Upper lobe of right lung (tissue), 1 donor: Measurements from ENCODE around the gene G3BP1. TPM values are rescaled to one million over a fixed set of nuclear protein-coding genes. Genes with fewer than 3 reads are reported as not detected.
"Not testable (repeated sequence)": the region's sequence is repeated elsewhere in the genome, so short reads cannot be mapped to it uniquely, and the experiment has no call there.

Experiments used
- ATAC-seq: fragments of 200-7000 bp; cut with Tn5 transposase; one replicate; pipeline ENCODE4 v1.9.1; 2020; ENCODE audit warnings: mild to moderate bottlenecking, moderate library complexity
- DNase-seq: peaks from one replicate; pipeline ENCODE4 v3.0.0-alpha.2; 2020
- H3K27ac ChIP-seq: fragments of 200-600 bp; one replicate; pipeline ENCODE4 v1.8.0; 2022
- H3K27me3 ChIP-seq: fragments of 200-600 bp; one replicate; pipeline ENCODE4 v1.8.0; 2022; ENCODE audit warnings: mild to moderate bottlenecking
- H3K36me3 ChIP-seq: fragments of 200-600 bp; one replicate; pipeline ENCODE4 v1.8.0; 2022
- H3K4me1 ChIP-seq: fragments of 200-600 bp; one replicate; pipeline ENCODE4 v1.8.0; 2022
- H3K4me3 ChIP-seq: fragments of 200-600 bp; one replicate; pipeline ENCODE4 v1.8.0; 2022; ENCODE audit warnings: mild to moderate bottlenecking
- H3K9me3 ChIP-seq: fragments of 200-600 bp; one replicate; pipeline ENCODE4 v1.8.0; 2022
- CTCF ChIP-seq: fragments of 200-600 bp; IDR thresholded peaks from one replicate; pipeline ENCODE4 v1.8.0; 2022; ENCODE audit warnings: antibody characterized with exemption
- intact Hi-C: fragments of 100-400 bp; cut with DNase I; formaldehyde crosslinking; loops from one replicate; pipeline ENCODE4 v1.11.0; 2022
- total RNA-seq: library from RNA; stranded (reverse); fragmentation: NEBNext Ultra II Directional; extraction: Animal tissue kit (Norgen Biotek cat#: 25700); gene quantifications from one replicate; pipeline ENCODE4 v1.2.1, GENCODE V29; 2021
- donor health status: DM: no; HTN: yes; CAD: no; lungs with severe emphysema.

G3BP1 gene
- total RNA-seq, 1 donor from 2014 or later: 158 TPM

GRCh38 chr5:151825445-151825844 lies 53.7 kb downstream of the G3BP1 start:
- Histone ChIP-seq H3K4me1 (no peaks in the 10 kb centered on the region), H3K36me3 (no peaks in the 10 kb centered on the region), H3K27ac (no peak overlapping the region), H3K9me3 (no peaks in the 10 kb centered on the region), H3K27me3 (no peaks in the 10 kb centered on the region), H3K4me3 (no peak overlapping the region)
- DNase-seq (no peak), ATAC-seq (peak; percentile 87)
- intact Hi-C loops: loop anchor here (5.0 kb wide), 1 partner anchor 317 kb away; no protein-coding TSS in a partner anchor
- TF ChIP-seq CTCF: peak; percentile 85

DNA sequence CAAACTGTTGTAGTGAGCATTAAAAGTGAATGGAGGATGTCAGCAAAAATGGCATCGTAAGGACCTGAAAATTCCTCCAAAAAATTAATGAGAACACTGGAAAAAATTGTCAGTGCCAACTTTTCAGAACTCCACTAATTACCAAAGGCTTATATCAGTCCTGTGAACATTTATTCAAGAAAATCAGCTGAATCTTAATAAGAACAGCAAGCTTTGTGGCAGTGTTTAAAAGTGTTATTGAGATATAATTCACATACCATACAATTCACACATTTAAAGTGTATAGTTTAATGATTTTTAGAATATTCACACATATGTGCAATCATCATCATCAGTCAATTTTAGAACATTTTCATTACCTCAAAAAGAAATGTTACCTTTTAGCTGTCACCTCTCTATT lies 57.6 kb downstream of the G3BP1 start:
- no peak for TF ChIP-seq CTCF
- Histone ChIP-seq H3K27me3 (no peaks in the 10 kb centered on the region), H3K9me3 (peaks cover 8% of the 10 kb centered on the region), H3K4me1 (no peaks in the 10 kb centered on the region), H3K27ac (no peak overlapping the region), H3K36me3 (no peaks in the 10 kb centered on the region), H3K4me3 (no peak overlapping the region)
- intact Hi-C loops: loop anchor here (5.0 kb wide), 1 partner anchor 313 kb away; no protein-coding TSS in a partner anchor
- DNase-seq: no peak
- no peak for ATAC-seq

- H3K36me3 ChIP-seq, DNase-seq, H3K27me3 ChIP-seq, H3K4me3 ChIP-seq, ATAC-seq, intact Hi-C loops, H3K4me1 ChIP-seq, H3K27ac ChIP-seq: not testable (repeated sequence)
- peaks cover 32% of the 10 kb centered on the region for H3K9me3 ChIP-seq
These were observed 61.1 kb downstream of the G3BP1 start for GRCh38 chr5:151832843-151833242.

DNA sequence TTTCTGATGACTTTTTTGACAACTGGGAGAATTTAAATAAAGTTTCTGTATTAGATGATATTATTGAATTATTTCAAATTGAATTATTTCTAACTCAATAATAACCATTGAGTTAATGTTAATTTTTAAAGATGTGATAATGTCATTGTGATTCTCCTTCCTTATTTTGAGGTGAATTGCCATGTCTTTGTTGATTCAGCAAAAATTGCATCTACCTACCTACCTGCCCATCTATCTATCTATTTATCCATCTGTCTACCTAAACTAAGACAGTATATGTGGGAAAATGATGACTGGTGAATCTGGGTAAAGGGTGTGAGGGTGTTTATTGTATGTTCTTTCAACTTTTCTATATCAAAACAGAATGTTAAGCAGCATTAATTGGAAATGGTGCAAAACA lies 75.0 kb downstream of the G3BP1 start:
- no peak for TF ChIP-seq CTCF
- ATAC-seq (no peak), DNase-seq (no peak)
- no peak overlapping the region for H3K27ac ChIP-seq
- H3K4me1 ChIP-seq: no peaks in the 10 kb centered on the region
- H3K4me3 ChIP-seq: no peak overlapping the region
- no peaks in the 10 kb centered on the region for H3K36me3 ChIP-seq
- no peaks in the 10 kb centered on the region for H3K27me3 ChIP-seq
- intact Hi-C loops: no loop called here
- H3K9me3 ChIP-seq: no peaks in the 10 kb centered on the region

DNA sequence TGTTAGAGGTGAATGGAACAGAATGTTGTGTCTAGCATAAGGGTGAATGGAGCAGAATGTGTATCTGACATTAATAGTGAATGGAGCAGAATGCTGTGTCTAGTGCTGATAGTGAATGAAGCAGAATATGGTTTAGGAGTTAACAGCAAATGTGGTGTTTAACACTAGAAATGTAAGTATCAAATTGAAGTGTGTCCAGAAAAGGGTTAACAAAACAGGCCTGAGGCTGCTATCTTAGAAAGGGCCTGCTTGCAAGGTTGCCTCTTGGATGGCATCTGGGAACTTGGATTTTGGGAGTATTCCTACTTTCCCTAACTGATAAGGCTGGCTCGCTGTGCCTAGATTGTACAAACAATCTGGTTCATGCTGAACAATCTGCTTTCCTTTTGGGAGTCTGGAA lies 76.1 kb downstream of the G3BP1 start:
- Histone ChIP-seq H3K4me3 (no peak overlapping the region), H3K9me3 (no peaks in the 10 kb centered on the region), H3K36me3 (no peaks in the 10 kb centered on the region), H3K4me1 (no peaks in the 10 kb centered on the region), H3K27me3 (no peaks in the 10 kb centered on the region), H3K27ac (no peak overlapping the region)
- no peak for DNase-seq
- TF ChIP-seq CTCF: no peak
- no peak for ATAC-seq
- intact Hi-C loops: no loop called here

GRCh38 chr5:151855701-151856100 lies 83.9 kb downstream of the G3BP1 start:
- no peaks in the 10 kb centered on the region for H3K4me1 ChIP-seq
- no peaks in the 10 kb centered on the region for H3K36me3 ChIP-seq
- TF ChIP-seq CTCF: no peak
- no peak for ATAC-seq
- DNase-seq: no peak
- no peak overlapping the region for H3K4me3 ChIP-seq
- intact Hi-C loops: no loop called here
- no peaks in the 10 kb centered on the region for H3K9me3 ChIP-seq
- no peaks in the 10 kb centered on the region for H3K27me3 ChIP-seq
- no peak overlapping the region for H3K27ac ChIP-seq
